HG03135 (cell line): ENCODE results near the gene RIN3.
"Not testable (repeated sequence)": the region's sequence is repeated elsewhere in the genome, so short reads cannot be mapped to it uniquely, and the experiment has no call there.

ENCODE experiments used
- ATAC-seq: cut with Tn5 transposase; IDR thresholded peaks from one replicate; pipeline ENCODE4 v1.9.1; 2021; ENCODE audit warnings: mild to moderate bottlenecking, moderate library complexity; ENCODE audit not compliant: unreplicated experiment

Gene RIN3

DNA sequence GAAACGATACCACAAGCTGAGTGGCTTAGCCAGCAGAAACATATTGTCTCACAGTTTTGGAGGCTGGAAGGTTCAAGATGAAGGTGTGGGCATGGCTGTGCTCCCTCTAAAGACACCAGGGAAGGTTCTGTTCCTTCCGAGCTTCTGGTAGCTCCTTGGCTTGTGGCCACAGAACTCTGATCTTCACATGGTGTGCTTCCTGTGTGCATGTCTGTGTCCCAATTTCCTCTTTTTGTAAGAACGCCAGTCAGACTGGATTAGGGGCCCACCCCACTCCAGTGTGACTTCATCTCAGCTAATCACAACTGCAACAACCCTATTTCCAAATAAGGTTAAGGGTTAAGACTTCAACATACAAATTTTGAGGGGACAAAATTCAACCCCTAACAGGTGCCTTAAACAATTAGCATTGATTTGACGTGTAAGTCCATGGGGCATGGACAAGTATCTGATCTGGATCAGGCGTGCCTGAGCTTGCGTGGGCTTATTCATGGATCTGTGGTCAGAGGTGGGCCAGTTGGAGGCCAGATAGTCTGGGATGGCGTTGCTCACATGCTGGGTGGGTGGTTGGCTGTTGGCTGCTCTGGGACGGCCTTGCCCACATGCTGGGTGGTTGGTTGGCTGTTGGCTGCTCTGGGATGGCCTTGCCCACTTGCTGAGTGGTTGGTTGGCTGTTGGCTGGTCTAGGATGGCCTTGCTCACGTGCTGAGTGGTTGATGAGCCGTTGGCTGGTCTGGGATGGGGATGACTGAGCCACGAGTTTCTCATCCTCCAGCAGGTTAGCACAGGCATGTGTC lies 146.4 kb downstream of the RIN3 start:
- ATAC-seq: no peak

DNA sequence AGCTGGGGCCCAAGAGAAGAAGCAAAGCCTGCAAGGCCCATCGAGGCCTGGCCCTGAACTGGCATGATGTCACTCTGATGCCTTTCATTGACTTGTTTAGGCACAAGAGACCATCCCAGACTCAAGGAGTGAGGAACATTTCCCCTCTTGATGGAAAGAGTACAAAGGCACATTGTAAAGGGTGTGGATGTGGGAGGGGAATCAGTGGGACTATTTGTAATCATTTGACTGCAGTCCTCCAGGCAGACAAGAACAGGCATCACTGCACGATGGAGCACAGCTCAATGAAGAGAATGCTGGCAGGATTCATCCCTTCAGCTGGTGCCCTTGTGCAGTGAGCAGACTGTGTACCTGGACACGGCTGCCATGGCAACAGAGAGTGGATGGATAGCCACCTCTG lies 147.0 kb downstream of the RIN3 start:
- ATAC-seq: no peak

DNA sequence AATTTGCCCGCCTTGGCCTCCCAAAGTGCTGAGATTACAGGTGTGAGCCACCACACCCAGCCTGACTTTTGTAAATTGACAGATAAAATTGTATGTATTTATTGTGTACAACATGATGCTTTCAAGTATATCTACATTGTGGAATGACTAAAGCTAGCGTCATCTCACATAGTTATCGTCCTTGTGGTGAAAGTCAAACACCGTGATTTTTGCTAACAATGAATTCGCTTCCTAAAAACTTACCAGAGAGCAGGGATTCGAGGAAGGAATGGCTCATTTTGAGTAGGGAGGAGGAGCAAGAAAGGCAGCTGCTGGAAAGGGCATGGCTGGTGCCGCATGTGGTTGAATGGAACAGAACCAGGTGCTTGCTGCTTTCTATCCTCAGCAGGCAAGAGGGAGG lies 149.5 kb downstream of the RIN3 start:
- ATAC-seq: no peak

DNA sequence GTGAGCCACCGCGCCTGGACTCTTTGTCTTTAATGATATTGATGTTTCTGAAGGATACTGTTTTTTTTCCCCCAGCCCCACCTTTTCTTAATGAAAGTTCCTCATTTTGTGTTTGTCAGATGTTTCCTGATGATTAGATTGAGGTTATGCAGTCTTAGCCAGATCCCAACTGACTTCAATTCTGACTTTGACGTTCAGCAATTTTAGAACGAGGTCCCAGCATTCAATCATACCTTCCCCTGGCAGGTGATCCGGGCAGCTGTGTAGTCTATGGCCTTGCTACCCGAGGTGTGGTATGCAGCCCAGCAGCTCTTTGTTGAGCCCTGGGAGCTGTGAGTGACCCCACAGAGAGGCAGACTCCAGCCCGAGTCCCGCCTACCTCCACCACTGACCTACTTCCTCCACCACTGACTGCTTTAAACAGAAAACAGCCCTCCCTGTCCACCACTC lies 152.1 kb downstream of the RIN3 start:
- no peak for ATAC-seq

DNA sequence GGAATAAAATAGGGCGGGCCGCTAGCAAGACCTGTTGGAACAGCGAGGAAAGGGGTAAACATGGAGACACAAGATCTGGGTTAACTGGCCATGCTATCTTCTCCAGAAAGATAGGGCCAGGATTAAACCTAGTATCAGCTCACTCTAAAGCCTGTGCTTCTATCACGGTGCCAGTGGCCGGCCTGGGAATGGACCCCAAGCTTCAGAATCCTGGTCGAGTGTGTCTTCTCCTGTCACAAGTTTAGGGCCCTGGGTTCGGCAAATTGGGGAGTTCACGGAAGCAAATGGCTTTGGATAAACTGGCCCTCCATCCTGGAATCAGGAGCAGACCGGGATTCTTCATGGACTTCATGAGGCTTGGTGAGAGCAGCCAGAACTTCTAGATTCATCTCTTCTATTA lies 152.7 kb downstream of the RIN3 start:
- no peak for ATAC-seq

DNA sequence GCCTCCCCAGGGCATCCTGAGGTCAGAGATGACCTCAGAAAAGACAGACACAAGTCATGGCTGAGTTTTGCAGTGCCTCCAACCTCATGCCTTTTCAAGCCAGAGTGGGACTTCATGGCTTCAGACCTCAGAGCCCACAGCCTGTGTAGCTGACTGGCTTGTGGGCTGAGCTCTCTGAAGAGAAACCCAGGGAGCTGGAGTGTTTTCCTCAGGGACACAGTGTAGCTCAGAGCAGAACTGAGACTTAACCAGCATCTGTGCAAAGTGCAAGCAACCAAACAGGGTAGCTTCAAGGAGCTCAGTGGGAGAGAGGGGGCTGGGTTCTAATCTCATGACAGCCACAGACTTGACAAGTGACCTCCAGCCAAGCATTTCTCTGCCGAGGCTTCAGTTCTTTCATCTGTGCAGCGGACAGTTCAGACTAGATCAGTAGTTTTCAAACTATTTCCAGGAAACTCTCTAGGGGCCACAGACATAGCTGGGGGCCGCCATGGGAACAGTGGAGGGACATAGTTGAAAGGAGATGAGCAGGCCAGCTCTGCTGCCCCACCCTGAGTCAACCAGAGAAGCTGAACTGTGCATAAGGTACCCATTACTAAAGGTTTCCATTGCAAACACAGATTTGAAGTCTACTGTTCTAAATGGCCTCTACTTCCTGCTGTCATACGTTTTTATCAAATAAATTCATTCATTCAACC lies 154.8 kb downstream of the RIN3 start:
- no peak for ATAC-seq

DNA sequence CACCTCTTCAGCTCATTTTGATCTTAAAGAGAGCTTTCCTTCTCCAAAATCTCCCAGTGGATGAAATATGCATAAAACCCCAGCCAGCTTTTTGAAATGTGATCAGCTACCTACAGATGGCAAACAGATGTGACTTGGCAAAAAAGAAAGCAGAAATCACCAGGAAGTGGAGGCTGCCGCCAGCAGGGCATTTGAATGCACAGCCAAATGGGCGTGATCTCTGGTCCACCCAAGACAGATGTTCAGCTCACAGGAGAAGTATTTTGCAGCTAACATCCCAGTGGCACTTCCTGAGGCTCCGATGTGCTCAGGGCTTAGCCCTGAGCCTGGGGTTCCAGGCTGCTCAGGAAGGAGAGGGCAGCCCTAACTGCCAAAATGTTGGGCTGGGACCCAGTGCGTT lies 156.6 kb downstream of the RIN3 start:
- ATAC-seq: no peak

DNA sequence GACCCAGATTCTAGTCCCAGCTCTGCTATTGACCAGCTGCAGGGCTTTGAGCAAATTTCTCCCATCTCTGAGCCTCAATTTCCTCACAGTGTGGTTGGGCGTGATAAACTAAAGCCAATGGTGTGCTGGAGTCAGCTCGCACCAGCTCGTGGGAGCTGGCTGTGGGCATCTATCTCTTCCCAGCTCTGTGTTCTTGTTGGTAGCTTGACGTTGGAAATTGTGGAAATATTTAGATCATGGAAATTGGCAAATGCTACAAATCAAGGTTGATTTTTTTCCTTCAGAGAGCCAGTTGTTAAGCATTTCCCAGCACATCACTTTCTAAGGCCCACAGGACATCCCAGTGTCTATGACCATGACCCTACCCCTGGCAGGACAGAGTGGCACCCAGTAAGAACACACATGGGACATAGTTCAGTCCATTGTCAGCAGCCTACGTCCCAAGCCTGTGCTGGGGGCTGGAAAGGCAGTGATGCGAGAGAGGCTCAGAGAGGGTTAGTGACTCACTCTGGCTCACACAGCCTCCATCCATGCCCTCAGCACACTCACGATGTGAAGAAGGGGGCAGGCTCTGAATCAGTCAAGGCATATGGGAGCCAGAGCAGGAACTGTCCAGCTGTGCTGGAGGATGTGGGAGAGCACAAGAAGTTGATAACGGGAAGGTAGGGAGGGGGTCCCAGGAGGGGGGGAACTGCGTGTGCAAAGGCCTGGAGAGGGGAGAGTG lies 157.2 kb downstream of the RIN3 start:
- no peak for ATAC-seq

DNA sequence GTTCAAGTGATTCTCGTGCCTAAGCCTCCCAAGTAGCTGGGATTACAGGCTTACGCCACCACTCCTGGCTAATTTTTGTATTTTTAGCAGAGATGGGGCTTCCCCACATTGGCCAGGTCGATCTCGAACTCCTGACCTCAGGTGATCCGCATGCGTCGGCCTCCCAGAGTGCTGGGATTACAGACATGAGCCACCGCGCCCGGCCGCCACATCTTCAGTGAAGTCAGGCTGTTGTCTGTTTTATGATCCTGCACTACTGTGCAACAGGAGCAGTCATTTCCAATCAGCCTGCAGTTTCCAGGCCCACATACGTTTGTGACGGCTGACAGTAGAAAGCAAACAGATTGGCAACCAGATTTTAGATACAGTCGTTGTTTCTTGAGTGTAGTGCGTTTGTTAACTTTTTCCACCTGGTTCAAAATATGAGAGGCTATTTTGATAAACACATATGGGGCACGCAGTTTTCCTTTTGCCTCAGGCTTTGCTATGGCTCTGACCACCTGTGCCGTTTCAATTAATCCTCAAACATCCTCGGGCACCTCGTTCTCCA lies 160.1 kb downstream of the RIN3 start:
- no peak for ATAC-seq

DNA sequence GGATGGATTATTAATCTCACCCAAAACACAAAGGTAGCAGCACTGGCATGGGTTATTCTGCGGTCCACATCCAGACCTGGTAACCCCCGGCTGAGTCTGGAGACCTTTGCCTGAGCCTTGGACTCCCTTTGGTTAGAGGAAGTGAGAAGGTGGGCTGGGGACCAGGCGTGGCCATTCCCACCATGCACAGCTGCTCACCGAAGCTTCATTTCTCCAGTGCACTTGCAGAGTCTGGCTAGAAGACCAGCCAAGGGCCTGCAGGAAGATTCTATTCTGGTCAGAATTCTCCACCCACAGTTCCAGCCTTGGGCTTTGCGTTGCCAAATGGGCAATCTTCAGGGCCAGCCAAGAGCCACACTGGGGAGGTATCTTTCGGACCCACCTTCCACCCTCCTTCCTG lies 161.8 kb downstream of the RIN3 start:
- no peak for ATAC-seq

DNA sequence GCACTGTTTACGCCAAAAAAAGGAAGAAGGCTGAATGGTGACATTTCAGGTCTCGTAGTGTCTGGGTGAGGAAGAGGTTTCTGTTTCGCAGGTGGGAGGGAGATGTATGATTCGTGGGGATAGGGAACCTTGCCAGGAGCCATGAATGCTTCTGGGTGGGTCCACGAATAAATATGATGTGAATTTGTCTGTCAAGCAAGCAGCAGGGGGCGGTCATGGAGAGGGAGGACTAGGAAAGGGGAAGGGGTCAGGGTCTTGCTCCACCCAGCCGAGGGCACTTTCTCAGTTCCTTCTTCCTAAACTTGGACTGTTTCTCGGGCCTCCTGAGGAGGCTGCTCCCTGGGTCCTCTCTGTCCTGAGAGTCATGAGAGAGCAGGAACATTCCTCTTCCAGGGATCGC lies 162.4 kb downstream of the RIN3 start:
- ATAC-seq: no peak

DNA sequence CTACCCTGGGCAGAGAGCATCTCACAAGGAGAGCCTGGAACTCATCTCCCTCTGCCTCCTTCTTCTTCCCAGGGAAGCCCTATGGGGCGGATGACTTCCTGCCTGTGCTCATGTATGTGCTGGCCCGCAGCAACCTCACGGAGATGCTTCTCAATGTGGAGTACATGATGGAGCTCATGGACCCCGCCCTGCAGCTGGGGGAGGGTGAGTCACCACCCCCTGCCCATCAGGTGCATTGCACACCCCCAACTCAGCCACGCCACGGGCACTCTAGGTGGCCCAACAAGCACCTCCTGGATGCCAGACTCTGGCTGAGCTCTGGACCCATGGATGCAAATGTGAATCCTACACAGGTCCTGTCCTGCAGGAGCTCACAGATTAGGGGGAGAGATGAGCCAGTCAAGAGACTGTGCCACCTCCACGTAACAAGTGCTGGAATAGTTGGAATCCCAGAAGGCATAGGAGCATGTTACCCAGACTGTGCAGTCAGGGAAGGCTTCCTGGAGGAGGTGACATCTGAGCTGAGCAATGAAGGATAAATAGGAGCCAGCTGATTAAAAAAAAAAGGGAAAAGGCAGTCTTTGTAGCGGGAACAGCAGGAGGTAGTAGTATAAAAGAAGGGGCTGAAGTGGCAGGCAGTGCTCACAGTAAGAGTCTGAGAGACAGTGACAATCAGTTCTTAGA lies 163.0 kb downstream of the RIN3 start:
- ATAC-seq: no peak

DNA sequence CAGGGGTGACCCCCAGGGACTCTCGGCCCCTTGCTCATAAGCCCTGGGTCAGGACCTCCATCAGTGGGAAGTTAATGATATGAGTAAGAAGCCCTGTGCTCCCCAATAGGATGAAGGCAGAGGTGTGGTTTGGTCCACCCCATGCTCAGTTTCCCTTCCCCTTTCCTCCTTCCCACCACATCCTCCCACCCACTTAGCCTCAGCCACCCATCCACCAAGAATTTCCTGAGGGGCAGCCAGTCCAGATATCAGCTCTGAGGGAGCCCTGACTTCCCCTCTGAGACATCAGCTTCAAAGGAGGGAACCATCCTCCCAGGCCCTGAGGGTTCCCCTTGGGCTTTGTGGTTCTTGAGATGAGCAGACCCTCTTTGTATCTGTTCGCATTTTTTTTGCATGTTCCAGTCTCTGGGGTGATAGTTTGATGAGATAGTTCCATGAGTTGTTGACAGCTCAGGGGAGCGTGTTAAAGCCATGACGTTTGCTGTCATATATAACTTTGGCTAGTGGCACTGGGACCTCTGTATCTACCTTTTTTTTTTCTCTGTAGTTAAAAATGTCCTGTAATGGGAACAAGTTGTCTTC lies 163.6 kb downstream of the RIN3 start:
- ATAC-seq: peak; percentile 80

DNA sequence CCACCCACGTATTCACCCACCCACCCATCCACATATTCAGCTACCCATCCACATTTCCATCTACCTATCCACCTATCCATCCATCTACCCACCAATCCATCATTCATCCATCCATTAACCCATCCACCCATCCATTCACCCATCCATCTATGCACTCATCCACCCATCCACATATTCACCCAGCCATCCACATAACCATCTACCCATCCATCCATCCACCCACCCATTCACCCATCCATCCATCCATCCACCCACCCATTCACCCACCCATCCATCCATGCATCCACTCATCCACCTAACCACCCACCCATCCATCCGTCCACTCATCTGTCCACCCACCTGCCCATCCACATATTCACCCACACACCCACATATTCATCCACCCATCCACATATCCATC lies 164.4 kb downstream of the RIN3 start:
- no peak for ATAC-seq

DNA sequence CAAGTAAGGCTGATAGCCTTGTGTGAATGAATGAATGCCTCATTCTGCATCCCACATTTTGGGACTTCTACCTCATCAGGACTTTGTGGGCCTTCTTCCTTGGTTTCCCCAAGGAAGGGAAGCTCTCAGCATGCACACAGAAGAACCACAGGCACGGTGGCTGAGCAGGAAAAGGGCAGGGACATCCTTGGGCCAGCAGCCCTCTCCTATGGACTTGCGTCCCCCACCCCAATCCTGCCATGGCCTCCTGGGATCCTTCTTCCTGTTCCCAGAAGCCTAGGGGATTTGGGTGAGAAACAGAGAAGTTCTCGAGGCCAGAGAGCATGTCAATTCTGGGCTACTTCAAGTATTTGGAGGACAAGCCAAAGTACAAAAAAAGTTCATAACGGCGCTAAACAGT lies 165.2 kb downstream of the RIN3 start:
- ATAC-seq: no peak

DNA sequence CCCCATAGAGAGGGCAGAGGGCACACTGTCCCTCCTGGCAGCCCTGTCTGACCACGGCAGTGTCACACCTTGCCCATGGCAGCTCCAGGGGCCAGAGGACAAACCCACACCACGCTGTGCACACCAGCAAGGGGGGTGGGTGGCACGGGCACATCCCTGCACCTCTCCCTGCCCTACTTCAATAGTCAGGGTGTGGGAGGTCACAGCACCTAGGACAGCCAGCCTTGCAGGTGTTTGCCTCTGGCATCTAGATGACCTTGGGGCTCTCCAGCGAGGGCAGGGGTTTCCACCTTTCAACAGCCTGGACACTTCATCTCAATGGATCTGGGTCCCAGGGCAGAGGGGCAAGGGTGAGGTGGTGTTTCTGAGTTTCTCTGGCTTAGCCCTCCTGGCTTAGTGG lies 165.7 kb downstream of the RIN3 start:
- no peak for ATAC-seq

DNA sequence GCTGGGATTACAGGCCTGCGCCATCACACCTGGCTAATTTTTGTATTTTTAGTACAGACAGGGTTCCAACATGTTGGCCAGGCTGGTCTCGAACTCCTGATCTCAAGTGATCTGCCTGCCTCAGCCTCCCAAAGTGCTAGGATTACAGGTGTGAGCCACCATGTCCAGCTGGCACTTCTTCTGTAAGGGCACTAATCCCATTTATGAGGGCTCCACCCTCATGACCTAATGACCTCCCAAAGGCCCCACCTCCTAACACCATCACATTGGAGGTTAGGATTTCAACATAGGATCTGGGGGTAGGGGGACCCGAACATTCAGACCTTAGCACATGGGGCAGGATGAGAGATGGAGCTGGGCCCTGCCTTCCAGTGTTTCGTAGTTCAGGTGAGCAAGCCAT lies 166.7 kb downstream of the RIN3 start:
- not testable (repeated sequence) for ATAC-seq

DNA sequence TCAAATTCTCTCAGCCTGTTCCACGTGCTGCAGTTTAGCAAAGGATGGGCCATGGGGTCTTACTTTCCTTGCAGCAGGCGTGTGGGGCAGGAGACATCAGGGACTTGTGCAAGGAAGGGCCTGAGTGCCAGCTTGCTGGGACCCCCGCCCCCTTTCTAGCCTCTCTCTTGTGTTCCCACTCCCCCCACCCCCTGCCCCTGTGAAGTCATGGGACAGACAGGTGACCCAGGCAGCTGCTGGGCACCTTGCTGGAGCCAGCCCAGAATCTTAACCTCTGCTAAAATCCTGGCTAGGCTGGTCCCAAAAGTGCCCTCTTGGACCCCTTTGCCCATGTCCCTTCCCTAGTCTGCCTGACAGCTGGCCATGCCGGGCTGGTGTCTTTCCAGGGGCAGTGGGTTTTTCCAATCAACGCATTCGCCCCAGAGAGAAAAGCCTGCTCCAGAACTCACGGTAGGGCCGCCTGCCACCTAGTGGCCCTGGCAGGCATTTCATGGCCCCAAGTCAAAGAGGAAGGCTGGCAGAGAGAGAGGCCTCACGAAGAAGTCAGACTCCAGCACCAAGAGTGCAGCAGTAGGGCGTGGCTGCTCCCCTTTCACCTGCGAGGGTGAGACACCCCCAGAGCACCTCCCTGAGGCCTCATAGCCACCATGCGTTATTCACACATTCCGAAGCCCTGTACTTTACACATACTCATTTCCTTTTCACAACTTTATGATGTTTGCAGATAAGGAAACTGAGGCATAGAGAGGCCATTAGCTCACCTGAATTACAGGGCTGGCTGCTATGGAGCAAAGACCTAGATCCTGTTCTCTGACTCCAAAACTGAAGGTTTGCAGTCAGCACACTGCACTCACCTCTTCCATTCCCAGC lies 167.4 kb downstream of the RIN3 start:
- ATAC-seq: no peak

DNA sequence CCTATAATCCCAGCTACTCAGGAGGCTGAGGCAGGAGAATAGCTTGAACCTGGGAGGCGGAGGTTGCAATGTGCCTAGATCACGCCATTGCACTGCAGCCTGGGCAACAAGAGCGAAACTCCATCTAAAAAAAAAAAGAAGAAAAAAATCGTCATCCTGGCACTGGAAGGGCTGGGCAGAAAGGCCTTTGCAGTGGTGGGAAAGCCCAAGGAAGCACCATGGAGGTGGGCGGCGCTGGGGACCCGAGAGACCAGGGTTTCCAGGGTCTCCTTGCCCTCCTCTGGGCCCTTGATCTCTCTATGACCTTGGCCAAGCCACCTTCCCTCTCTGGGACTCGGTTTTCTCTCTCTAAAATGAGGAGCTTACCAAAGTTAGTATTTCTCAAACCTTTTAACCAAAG lies 169.5 kb downstream of the RIN3 start:
- no peak for ATAC-seq
